GM21717 (cell line): Measurements from ENCODE around the gene SHROOM3.

Experiments
- ATAC-seq: cut with Tn5 transposase; IDR thresholded peaks from one replicate; pipeline ENCODE4 v1.9.1; 2021; ENCODE audit warnings: mild to moderate bottlenecking, moderate library complexity; ENCODE audit not compliant: unreplicated experiment

The SHROOM3 gene

GRCh38 chr4:76562836-76563453 is 127.9 kb downstream of the SHROOM3 start:
- ATAC-seq = no peak

GRCh38 chr4:76563454-76564122 is 128.6 kb downstream of the SHROOM3 start:
- no peak for ATAC-seq

DNA sequence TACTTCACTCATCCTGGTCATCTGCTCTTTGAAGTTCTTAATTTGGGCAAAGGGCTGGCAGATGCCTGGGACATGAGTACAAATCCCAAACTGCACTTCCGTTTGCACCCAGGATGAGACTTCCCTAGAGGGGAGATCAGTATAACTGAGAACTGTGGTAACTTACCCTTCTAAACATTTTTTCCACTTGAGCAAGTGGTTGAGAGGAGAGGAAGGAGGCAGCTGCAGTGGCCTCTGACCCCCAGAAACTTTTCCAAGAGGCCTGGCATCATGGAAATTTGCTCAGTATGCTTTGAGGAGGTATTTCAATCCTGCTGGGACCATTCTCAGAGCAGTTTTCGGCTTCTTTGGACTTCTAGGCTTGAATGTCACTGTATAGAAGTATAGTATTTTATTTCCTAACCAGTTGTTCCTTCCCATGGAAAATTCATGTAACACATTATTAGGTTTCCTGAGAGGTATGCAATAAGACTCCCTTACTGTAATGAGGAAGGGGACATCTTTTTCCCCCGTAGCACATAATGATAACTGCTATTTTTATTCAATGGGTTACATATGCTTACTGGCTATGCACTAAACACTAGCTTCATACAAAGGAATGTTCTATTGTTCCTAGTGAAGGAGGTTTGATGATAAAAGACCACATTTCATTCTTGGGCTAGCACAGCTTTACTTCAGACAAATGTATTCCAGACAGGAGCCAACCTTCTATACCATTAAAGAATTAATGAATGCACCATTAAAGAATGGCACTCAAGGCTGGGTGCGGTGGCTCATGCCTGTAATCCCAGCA is 129.3 kb downstream of the SHROOM3 start:
- ATAC-seq = no peak

- ATAC-seq = no peak
These were observed 133.2 kb downstream of the SHROOM3 start for GRCh38 chr4:76568262-76568661.

GRCh38 chr4:76569225-76569624 is 134.2 kb downstream of the SHROOM3 start:
- no peak for ATAC-seq

DNA sequence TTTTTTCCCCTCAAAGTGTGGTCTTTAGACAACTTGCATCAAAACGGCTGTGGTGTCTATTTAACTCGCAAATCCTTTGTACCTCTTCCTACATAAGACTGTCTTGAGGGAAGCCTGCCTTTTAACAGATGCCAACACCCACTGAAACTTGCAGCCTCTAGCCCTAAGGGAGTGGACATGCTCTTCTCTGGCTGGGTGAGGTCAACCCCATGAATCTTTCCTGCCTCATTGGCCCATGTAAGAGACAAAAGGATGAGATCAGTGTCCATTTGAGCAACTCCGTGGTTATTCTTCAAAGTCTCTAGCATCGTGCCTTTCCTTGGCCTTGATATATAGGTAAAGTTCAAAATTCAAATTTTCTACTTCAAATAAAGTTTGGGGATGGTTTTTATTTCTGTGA is 134.7 kb downstream of the SHROOM3 start:
- no peak for ATAC-seq

- no peak for ATAC-seq
These were observed 135.3 kb downstream of the SHROOM3 start for GRCh38 chr4:76570141-76570973.

GRCh38 chr4:76571274-76571673 is 136.2 kb downstream of the SHROOM3 start:
- no peak for ATAC-seq

DNA sequence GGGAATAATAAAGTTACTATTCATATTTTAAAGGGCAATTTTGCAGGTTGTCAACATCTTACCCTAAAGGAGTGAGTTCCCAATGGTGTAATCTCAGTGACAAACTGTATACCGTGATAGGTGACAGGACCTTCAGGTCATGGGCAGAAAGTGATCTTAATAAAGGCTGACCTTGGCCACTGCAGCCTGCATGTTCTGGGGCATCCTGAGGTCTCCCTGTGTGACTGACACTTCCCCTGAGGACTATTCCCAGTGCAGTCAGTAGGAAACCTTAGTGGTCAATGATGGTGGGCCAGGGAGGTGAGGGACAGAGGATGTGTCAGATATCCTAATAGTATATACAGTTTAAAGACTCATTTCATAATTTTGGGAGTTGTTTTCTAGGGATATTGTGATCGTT is 137.2 kb downstream of the SHROOM3 start:
- ATAC-seq = no peak

GRCh38 chr4:76576824-76577223 is 141.8 kb downstream of the SHROOM3 start:
- no peak for ATAC-seq

- no peak for ATAC-seq
These were observed 143.1 kb downstream of the SHROOM3 start for GRCh38 chr4:76578002-76578560.

DNA sequence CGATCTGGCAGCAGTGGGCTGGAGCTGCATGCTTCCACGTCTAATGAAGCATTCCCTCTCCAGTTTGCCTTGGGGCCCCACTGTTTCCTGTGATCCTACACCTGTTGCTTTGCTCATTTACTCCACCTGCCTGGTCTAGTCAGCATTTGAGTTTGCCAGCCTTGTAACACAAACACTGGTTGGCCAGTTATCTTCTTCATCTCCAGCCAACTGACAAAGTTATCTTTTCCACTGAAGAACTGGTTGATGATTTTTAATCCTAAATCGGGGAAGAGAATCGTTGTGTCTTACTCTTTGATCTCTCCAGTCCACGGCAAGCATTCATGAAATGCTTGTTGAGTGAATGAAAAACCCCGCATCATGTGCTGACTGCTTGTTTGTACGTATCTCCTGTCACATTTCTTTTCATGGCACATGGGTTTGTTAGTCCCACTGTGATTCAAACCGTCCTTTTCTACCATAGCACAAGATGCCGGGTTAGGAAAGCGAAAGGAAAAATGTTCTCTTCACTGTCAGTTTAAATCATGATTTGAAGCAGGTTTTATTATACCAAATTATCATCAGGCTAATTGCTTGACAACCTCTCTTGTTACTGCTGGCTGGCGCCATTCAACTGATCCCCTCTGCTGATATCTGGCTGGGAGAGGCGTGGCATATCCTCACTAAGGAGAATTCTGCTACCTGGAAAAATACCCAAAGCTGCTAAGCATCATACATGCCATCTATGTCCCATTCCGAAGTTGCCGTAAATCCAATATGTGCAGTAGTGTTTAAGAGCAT is 144.8 kb downstream of the SHROOM3 start:
- ATAC-seq = no peak

GRCh38 chr4:76581077-76581962 is 146.3 kb downstream of the SHROOM3 start:
- no peak for ATAC-seq

- ATAC-seq = no peak
These were observed 147.2 kb downstream of the SHROOM3 start for GRCh38 chr4:76582074-76582816.

GRCh38 chr4:76582817-76583087 is 147.7 kb downstream of the SHROOM3 start:
- no peak for ATAC-seq

- no peak for ATAC-seq
These were observed 149.5 kb downstream of the SHROOM3 start for GRCh38 chr4:76584241-76585152.

DNA sequence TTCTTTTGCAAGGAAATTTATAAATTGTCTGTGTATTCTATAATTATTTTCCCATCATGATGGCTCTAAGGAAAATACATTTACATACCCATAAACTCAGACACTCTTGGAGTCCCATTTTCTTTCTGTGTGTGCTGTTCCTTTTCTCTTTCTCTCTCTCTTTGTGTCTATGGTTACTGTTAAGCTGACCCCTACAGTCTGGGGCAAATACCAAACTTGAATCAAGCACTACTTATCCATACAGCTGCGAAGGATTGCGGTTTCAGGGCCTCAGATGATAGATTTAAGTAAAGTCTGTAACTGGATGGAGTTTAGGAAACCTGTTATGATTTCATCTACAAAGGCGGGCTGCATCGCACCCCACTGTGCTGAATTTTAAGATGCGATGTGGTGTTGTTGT is 150.2 kb downstream of the SHROOM3 start:
- ATAC-seq = no peak
